G401 (cell line): ENCODE measurements around the gene RORB. TPM values are rescaled to one million over a fixed set of nuclear protein-coding genes. Genes with fewer than 3 reads are reported as not detected.

Source experiments
- DNase-seq: peaks from one replicate; pipeline ENCODE4 v3.0.0-alpha.2; 2015; ENCODE audit warnings: low spot score
- in situ Hi-C: cut with HindIII; loops from 2 replicates; pipeline ENCODE4 v1.10.0; 2016; ENCODE audit warnings: low sequenced_read_pairs, mixed read lengths
- total RNA-seq: library from RNA; depleted of rRNA; stranded (reverse); fragments of >200 nt; shearing (Covaris generic); gene quantifications from 2 replicates; pipeline ENCODE4 v1.2.3, GENCODE V29; 2014

The RORB gene
- total RNA-seq, 1 experiment from 2014 or later = not detected

GRCh38 chr9:74666625-74667316 lies 169.6 kb downstream of the RORB start:
- in situ Hi-C loops = no loop called here
- no peak for DNase-seq

- in situ Hi-C loops = no loop called here
- no peak for DNase-seq
Observed at GRCh38 chr9:74672237-74672636, 175.1 kb downstream of the RORB start.

DNA sequence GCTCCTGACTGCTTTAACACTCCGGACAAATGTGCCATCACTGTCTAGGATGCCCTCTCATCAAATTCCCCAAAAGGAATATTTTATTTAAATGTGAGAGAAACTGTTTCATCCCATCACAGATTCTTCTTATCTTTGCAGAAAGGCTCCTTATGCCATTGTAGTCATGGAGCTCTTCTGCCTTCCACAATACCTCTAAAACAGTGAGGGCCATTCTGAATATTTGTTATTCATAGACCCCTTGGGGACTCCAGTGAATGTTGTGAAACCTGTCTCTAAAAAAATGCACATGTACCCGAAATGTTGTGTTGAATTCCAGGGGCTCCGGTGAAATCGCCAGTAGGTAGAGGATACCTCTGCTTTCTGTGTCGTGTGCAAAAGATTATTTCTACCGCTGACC lies 176.9 kb downstream of the RORB start:
- DNase-seq = no peak

GRCh38 chr9:74681906-74682305 lies 184.8 kb downstream of the RORB start:
- in situ Hi-C loops = no loop called here
- no peak for DNase-seq

More for the DNA sequence above, 176.9 kb downstream of the RORB start:
- in situ Hi-C loops = no loop called here

- DNase-seq = no peak
- in situ Hi-C loops = no loop called here
Observed at GRCh38 chr9:74683322-74683721, 186.2 kb downstream of the RORB start.

DNA sequence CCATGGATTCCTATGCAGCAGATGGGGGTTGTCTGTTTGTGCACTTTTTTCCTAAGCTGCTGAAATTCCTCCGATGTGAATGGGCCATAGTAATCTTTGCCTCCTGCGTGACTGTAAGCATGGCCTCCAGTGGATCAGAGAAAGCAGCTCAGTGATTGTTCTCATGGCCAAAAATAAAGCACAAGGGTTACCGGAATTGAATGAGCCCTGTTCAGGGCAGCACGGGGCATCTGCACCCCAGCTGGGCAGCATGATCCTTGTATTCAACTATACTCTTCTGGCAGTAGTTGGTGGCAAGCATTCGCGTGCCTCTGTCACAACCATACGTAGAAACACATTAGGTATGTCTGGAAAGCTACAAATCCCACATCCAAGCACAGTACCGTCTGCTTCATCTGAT lies 193.9 kb downstream of the RORB start:
- in situ Hi-C loops = no loop called here
- DNase-seq = no peak

- in situ Hi-C loops = no loop called here
- DNase-seq = no peak
Observed at GRCh38 chr9:74696520-74696919, 199.4 kb downstream of the RORB start.

GRCh38 chr9:74697535-74697934 lies 200.4 kb downstream of the RORB start:
- in situ Hi-C loops = no loop called here

GRCh38 chr9:74711341-74711740 lies 214.2 kb downstream of the RORB start:
- DNase-seq = no peak
- in situ Hi-C loops = no loop called here

More at GRCh38 chr9:74697535-74697934, 200.4 kb downstream of the RORB start:
- no peak for DNase-seq

DNA sequence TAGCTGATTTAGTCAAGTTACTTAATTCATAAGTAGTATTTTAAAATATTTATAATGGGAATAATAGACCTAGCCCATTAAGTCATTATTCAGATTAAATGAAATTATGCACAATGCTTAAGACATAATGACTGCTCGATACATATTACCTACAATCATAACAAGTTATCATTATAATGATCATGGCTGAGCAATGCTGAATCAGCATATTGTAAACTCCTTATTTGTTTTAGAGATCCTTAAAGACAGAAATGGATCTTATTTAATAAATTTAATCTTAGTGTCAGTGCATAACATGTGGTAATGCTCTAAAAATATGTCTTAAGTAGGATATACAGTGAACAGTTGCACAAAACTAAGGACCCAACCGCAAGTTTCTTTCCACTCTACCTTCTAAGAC lies 221.6 kb downstream of the RORB start:
- DNase-seq = no peak
- in situ Hi-C loops = no loop called here

- in situ Hi-C loops = no loop called here
- no peak for DNase-seq
Observed at GRCh38 chr9:74719306-74719705, 222.2 kb downstream of the RORB start.

DNA sequence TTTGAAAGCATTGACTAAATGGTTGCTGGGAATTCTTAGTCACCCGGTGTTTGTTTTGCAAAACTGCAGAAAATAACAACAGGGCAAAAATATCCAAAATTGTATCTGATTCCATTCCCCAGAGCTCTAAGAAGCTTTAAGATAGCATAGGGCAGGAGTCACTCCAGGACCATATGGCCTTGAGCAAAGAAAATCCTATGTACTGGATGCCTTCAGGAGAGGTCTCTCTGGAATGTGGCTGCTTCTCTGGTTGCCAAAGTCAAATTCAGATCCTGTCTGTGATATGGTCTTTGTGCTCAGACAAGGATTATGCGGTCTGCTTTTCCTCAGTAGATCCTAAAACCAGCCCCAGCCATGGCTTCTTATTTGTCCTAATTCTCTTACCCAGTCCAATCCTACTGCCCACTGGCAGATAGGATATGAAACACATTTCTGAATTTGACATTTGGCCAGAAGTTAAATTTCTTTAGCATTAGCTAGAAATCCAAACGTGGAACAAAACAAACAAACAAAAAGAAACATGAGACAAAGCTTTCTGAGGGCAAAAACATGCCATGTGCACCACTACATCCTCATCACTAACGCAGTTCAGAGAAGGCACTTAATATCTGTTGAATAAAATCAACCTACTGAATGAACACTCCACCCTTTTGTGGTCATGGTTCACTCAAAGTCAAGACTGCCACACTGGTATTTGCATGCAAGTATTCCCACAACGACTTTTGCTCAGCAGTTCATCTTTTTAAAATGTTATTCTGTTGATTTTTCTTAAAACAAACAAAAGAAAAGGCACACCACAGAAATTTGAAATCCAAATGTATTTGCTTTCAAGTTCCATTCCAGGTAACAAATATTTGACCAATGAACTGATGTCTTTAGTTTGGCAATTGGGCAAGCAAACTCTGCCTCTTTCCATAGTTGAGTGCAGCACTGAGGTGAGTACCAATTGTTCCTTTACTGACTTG lies 224.8 kb downstream of the RORB start:
- no peak for DNase-seq
- in situ Hi-C loops = no loop called here

DNA sequence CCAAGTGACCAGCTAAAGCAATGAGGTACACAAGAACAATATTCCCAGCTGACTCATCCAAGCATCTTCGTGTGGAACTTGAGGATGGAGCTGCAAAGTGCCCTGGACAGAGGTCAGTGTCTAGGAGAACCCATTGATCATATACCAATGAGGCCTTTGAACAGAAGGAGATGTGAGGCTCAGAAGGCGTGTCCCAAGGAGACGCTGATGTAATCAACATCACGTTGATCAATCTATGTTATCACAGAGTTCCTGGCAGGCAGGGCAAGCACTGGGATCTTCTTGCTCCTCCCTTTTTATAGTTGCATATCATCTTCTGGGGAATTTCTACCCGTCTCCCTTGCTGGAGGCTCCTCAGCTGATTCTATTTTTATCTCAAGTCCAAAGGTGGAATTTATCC lies 227.2 kb downstream of the RORB start:
- no peak for DNase-seq
- in situ Hi-C loops = no loop called here

DNA sequence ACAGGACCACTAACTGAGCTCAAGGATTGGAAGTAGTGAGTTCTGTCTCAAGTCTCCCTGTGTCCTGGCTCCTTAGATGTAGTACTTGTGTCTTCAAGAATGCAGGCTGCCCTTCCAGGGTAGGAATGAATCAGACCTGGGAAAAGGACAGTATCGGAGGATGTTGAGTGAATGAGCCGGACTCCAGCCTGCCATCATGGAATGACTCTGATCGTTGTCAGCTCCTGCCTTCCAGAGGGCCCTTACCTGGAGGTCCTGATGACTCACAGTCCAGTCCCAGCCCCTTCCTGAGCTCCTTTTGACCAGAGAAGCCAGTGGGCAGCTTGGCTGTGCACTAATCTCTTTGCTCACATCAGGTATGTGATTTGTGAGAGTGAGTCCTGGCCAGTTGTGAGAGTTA lies 229.4 kb downstream of the RORB start:
- DNase-seq = no peak
- in situ Hi-C loops = no loop called here

DNA sequence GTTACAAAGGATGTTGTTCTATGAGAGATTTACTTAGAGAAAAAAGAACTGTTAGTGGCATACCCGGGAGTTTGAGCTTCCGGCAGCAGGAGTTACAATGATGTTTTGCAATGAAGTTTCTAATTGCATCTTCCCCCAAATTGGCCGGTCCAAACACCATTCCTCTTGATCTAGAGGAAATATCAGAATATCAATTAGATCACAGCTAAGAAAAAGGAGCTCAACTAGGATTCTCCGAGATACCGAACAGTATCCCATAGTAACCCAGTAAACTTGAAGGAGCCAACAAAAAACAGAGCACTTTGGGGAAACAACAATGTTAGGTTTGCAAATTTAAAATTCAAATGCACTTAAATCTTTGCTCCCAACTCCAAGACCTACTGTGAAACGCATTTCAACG lies 231.0 kb downstream of the RORB start:
- DNase-seq = peak; percentile 5
- in situ Hi-C loops = no loop called here

GRCh38 chr9:74729136-74729695 lies 232.1 kb downstream of the RORB start:
- in situ Hi-C loops = no loop called here
- DNase-seq = no peak

- DNase-seq = no peak
- in situ Hi-C loops = no loop called here
Observed at GRCh38 chr9:74735761-74736160, 238.6 kb downstream of the RORB start.

GRCh38 chr9:74736646-74737045 lies 239.5 kb downstream of the RORB start:
- in situ Hi-C loops = no loop called here
- no peak for DNase-seq

- no peak for DNase-seq
- in situ Hi-C loops = no loop called here
Observed at GRCh38 chr9:74742191-74742790, 245.2 kb downstream of the RORB start.
